DND-41 (cell line): ENCODE measurements around the gene AKAP6.

Experiments
- CTCF ChIP-seq: IDR thresholded peaks from 2 replicates; pipeline ENCODE4 v1.5.1; 2012; ENCODE audit warnings: borderline replicate concordance, low read length, moderate library complexity, mild to moderate bottlenecking; ENCODE audit not compliant: poor library complexity, severe bottlenecking; ENCODE audit errors: extremely low read depth
- EZH2 ChIP-seq: IDR thresholded peaks from 3 replicates; pipeline ENCODE4 v1.6.1; 2012; ENCODE audit warnings: borderline replicate concordance, low read depth, mild to moderate bottlenecking, moderate library complexity, low read length, inconsistent platforms; ENCODE audit not compliant: severe bottlenecking

GRCh38 chr14:32561520-32561919, 232.4 kb downstream of the AKAP6 start:
- TF ChIP-seq CTCF = no peak
- no peak for TF ChIP-seq EZH2
